GM12801 (cell line): ENCODE measurements around the gene ATP2A2.

ENCODE experiments used
- TF ChIP-seq, protein P1 (sequence below): IDR thresholded peaks from one replicate; pipeline ENCODE4 v1.5.1; 2011; ENCODE audit warnings: control low read depth; ENCODE audit not compliant: insufficient read length; ENCODE audit errors: extremely low read depth

Gene ATP2A2

DNA sequence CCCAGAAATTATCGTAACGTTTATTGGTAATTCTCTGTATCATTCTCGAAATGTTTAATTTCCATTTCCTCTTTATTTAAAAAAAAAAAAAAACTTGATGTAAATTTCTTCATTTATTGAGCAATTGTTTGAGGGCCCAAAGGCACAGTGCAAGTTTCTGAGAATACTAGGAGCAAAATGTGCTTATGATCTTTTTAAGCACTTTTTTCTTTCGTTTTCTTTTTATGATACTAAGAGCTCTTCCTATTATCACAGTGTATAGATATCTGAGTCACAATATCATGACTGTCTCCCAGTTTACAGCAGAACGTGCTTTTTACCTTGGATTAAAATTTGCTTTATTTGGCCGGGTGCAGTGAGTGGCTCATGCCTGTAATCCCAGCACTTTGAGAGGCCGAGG lies 5.6 kb downstream of the ATP2A2 start:
- TF ChIP-seq, protein P1, sequence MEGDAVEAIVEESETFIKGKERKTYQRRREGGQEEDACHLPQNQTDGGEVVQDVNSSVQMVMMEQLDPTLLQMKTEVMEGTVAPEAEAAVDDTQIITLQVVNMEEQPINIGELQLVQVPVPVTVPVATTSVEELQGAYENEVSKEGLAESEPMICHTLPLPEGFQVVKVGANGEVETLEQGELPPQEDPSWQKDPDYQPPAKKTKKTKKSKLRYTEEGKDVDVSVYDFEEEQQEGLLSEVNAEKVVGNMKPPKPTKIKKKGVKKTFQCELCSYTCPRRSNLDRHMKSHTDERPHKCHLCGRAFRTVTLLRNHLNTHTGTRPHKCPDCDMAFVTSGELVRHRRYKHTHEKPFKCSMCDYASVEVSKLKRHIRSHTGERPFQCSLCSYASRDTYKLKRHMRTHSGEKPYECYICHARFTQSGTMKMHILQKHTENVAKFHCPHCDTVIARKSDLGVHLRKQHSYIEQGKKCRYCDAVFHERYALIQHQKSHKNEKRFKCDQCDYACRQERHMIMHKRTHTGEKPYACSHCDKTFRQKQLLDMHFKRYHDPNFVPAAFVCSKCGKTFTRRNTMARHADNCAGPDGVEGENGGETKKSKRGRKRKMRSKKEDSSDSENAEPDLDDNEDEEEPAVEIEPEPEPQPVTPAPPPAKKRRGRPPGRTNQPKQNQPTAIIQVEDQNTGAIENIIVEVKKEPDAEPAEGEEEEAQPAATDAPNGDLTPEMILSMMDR, result no peak

GRCh38 chr12:110287986-110288385 lies 6.9 kb downstream of the ATP2A2 start:
- TF ChIP-seq, protein P1, result no peak

- TF ChIP-seq, protein P1, result no peak
These were observed 8.1 kb downstream of the ATP2A2 start for GRCh38 chr12:110289044-110289710.

GRCh38 chr12:110289711-110290078 lies 8.6 kb downstream of the ATP2A2 start:
- TF ChIP-seq, protein P1, result no peak

GRCh38 chr12:110301065-110301806 lies 20.2 kb downstream of the ATP2A2 start:
- TF ChIP-seq, protein P1, result no peak

- TF ChIP-seq, protein P1, result no peak
These were observed 23.1 kb downstream of the ATP2A2 start for GRCh38 chr12:110304061-110304551.

DNA sequence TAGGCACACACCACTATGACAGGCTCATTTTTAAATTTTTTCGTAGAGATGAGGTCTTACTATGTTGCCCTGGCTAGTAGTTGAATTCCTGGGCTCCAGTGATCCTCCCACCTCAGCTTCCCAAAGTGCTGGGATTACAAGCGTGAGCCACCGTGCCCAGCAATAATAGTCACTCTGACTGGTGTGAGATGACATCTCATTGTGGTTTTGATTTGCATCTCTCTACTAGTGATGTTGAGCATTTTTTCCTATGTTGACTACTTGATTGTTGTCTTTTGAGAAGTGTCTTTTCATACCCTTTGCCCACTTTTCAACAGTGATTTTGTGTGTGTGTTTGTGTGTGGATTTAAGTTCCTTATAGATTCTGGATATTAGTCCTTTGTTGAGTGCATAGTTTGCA lies 26.3 kb downstream of the ATP2A2 start:
- TF ChIP-seq, protein P1, result no peak
